ENCODE results near the gene RAB1B.

GRCh38 chr11:66302656-66303055 lies 34.2 kb downstream of the RAB1B start:
- no peak for TF ChIP-seq CTCF (IDR thresholded peaks at IDR 0.05)
- TF ChIP-seq POLR2AphosphoS5 (IDR thresholded peaks at IDR 0.05), result no peak
- TF ChIP-seq POLR2A (IDR thresholded peaks at IDR 0.05; ENCODE audit: low read depth), result no peak
- TF ChIP-seq EP300 (IDR thresholded peaks at IDR 0.05), result no peak
